NCI-H460 (cell line): Measurements from ENCODE around the gene ARMC2. TPM values are rescaled to one million over a fixed set of nuclear protein-coding genes. Genes with fewer than 3 reads are reported as not detected.
"Not testable (repeated sequence)": the region's sequence is repeated elsewhere in the genome, so short reads cannot be mapped to it uniquely, and the experiment has no call there.

Source experiments
- DNase-seq: peaks from one replicate; pipeline ENCODE4 v3.0.0-alpha.2; 2016; ENCODE audit warnings: low read depth; ENCODE audit errors: extremely low read depth
- total RNA-seq: library from RNA; depleted of rRNA; stranded (reverse); fragments of >200 nt; shearing (Covaris generic); gene quantifications from 2 replicates; pipeline ENCODE4 v1.2.3, GENCODE V29; 2014

The ARMC2 gene
- total RNA-seq, 1 experiment from 2014 or later = 1.6 TPM

- no peak for DNase-seq
Observed at GRCh38 chr6:108868647-108869046, 20.4 kb downstream of the ARMC2 start.

DNA sequence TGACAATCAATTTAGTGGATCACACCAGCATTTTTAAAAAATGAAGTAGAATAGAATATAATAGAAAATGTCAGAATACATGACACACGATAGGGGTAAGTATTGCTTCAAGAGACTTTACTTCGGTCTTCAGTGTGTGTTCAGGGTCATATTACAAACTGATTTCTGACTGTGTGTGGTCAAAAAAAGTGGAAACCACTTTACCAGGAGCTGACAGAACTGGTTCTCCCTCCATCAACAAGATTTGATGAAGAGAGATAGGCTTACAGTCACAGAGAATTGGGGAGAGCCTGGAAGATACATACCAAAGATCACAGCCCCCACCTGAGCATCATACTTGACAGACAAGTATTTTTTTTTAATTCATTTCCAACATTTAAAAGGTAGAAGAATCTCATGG lies 21.7 kb downstream of the ARMC2 start:
- no peak for DNase-seq

DNA sequence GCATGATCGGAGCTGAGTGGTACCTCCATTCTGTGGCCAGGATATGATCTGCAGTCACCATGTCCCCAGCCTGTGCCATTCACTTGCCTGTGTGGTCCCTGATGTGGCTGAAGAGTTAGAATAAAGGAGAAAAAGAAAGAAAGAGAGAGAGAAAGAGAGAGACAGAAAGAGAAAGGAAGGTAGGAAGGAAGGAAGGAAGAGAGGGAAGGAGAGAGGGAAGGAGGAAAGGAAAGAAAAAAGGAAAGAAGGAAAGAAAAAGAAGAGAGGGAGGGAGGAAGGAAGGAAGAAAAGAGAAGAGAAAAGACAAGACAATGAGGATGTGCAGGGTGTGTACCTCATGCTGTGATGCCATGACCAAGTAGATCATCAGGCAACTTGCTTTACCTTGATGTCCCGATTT lies 22.1 kb downstream of the ARMC2 start:
- no peak for DNase-seq

DNA sequence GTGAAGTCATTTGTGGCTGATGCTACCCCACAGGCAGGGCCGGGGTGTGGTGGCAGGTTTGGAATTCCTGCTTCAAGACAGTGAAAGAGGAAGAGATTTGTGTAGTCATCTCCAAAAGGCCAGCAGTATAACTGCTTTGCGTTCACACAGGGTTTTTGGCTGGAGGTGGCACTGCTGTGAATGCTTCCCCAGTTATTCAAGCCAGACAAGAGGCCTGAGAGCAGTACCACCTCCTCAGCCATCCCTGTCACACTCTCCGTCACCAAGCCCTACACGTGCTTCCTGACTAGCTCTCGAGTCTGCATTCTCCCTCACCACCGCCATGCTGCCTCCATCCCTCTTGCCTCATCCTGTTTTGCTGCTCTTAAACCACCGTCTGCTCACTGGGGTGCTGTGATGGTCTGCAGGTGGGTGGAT lies 23.9 kb downstream of the ARMC2 start:
- DNase-seq = no peak

DNA sequence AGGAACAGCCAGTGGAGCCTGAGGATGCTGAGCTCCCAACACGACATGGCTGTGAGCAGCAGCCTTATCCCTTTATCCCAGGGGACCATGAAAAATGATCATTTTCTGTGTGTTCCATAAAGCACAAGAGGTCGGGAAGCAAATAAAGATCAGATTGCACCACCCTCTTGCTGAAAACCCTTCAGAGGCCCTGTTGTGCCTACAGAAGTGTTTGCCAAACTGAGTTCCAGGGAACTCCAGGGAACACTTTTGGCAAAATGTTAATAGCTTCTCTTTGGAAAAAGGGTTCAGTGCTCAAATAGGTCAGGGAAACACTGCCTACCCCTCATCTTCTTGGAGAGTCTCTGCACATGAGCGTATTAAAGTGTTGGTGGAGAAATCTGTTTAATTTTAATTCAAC lies 24.4 kb downstream of the ARMC2 start:
- no peak for DNase-seq

- DNase-seq = no peak
Observed at GRCh38 chr6:108873251-108873650, 25.0 kb downstream of the ARMC2 start.

DNA sequence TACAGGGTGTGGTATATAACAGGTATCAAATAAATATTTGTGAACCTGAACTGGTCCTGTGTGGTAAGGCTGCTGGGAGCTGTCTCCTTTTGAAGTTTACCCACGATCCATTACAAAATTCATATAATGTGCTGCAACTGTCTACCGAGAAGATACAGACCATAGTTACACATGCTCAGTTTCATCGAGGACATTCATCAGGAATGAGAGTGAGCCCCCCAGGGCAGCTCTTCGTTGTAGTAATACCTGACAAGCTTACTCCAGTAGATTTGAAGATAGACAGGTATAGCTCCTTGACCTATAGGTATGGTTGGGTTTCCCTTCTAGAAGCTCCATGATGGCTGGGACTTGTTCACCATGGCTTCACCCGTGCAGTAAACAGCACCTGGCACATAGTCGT lies 25.7 kb downstream of the ARMC2 start:
- no peak for DNase-seq

DNA sequence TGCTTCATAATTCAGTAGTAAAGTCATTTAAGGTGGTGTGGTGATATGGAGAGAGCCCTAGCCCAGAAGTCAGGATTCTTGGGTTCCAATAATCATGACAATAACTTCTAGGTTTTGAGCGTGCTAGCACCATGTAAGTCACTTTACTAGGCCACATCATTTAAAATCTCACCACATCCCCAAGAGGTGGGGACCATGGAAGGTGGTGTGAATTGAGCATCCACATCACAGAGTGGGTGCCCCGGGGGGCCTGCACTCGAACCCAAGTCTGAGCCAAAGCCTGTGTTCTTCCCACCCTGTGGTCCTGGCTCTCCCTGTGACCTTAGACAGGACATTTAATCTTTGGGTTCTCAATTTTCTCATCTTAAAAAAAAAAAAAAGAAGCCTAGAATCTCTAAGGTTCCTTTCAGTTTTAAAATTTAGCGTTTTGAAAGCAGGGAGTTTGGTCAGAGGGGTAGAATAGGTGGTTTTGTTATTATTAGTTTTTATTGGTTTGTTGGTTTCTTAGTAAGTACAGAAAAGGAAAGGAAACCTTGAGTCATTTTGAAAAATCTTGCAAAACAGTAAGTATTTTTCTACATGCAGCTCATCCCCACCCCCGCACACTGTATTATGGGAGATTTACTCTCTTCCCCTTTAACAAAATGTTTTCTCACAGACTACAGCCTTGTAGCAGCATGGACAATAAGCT lies 26.4 kb downstream of the ARMC2 start:
- DNase-seq = no peak

DNA sequence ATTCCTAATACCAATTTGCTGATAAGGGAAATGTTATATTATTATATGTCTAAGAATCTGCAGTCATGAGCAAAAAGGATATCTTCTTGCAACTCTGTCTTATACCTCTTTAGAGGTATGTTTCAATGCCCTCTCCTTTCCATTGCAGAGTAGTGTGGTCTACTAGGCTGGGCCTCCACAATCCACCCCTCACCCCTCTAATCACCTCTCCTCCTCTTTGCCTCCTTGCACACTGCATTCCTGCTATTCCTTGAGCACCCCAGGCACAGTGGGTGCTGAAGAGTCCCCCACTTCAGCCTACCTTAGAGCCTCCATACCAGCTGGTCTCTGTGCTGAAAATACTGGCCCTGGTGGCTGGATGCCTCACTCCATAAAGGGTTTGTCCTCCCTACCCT lies 26.9 kb downstream of the ARMC2 start:
- no peak for DNase-seq

DNA sequence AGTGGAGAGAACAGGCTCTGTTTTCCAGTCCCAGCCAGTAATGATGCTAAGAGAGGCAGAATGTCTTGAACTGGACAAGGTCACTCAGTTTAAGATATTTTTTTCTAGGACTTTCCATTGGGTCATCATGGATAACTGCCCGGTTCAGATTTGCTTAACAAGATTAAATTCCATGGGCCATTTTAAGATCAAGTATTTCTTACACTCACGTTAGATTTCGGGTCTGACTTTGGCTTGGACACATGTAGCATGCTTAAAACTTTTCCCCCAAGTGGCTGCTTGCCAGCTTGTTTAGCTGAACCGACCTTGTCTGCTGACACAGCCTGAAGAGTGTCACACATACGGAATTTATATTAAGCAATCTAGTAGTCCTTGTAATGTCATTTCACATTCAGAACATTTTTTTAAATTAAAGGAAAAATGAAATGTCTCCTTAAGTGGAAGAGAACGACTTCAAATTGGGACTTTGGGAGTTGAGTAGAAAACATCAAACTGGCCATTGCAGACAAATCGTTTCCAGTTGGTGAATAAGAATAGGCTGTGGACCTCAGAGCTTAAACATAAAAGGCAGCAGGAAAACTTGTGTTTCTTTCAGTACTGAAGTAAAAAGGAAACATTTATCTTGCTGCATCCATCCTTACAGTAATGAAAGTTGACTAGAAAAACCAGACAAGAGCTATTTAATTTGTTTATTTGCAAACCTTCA lies 29.0 kb downstream of the ARMC2 start:
- no peak for DNase-seq

DNA sequence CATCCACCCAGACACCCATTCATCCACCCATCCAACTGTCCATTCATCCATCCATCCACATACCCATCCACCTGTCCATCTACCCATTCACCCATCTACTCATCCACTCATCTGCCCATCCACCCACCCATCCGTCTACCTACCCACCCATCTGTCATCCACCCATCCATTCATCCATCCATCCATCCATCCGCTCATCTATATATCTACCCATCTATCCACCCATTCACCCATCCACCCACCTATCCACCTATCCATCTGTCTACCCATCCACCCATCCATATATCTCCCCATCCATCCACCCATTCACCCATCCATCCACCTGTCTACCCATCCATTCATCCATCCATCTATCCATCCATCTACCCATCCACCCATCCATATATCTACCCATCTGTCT lies 30.7 kb downstream of the ARMC2 start:
- DNase-seq = no peak

DNA sequence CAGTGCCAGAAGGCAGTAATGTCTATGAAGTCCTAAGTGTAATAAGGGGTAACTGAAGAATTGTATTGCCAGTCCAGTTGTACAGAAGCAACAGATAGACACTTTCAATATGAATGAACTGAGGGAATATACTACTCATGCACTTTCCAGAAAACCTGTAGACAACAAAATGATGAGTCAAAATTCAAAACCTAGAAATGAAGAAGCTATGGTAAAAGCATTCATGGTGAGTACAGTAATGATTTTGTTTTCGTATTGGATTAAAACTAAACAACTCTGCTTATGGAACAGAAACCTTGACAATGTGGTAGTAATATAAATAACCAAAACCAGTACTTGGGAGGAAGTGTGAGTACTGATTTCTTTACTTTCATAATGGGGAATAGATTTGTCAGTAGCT lies 35.0 kb downstream of the ARMC2 start:
- DNase-seq = no peak

DNA sequence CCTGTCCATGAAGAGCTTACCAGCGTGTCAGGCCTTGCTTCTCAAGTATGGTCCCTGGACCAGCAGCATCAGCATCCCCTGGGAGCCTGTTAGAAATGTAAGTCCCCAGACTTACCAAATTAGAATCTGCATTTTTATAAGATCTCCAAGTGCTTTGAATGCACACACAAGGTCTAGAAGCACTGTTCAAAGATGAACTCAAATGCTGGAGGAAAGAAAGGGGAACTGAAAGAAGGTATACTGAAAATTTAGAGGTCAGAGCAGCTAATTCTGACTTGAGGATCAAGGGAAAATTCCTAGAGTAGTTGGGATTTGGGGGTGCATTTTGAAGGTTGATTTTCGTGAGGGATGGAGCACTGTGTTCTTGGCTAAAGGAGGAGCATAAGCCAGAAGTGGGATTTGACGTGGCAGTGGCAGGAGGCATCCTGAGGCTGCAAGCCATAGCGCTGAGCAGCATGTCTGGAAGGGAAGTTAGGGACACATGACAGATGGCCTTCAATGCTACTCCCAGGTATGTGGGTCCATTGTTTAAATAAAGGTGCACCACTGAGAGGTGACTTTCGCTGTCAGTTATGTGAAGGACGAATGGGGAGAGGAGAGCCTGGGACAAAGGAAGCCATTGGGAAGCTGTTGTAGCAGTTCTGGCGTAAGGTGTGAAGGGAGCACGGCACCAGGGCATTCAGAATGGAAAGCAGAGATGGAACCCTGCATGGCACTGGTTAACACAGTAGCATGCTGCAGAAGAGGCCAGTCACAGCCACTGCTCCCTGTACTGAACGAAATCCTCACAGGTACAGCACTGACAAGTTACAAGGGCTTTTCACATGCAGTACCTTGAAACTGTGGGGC lies 36.2 kb downstream of the ARMC2 start:
- no peak for DNase-seq

DNA sequence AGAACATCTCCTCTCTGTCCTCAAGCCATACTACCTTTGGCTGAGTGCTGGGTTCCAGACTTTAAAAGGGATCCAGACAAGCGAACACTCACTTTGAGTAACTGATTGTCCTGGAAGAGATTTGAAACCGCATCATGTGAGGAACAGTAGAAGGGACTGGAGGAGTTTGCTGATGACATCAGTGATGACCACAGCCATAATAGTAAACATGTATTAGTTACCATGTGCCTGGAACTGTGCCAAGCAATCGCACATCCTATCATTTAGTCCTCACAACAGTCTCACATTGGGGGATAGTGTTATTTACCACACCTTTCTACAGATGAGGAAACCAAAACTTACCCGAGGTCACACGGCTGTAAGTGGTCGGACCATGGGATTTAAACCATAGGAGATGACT lies 39.8 kb downstream of the ARMC2 start:
- no peak for DNase-seq

- no peak for DNase-seq
Observed at GRCh38 chr6:108888745-108889144, 40.5 kb downstream of the ARMC2 start.

DNA sequence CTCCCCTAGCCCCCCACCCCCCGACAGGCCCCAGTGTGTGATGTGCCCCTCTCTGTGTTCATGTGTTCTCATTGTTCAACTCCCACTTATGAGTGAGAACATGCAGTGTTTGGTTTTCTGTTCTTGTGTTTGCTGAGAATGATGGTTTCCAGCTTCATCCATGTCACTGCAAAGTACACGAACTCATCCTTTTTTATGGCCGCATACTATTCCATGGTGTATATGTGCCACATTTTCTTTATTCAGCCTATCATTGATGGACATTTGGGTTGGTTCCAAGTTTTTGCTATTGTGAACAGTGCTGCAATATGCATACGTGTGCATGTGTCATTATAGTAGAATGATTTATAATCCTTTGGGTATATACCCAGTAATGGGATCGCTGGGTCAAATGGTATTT lies 42.7 kb downstream of the ARMC2 start:
- not testable (repeated sequence) for DNase-seq

DNA sequence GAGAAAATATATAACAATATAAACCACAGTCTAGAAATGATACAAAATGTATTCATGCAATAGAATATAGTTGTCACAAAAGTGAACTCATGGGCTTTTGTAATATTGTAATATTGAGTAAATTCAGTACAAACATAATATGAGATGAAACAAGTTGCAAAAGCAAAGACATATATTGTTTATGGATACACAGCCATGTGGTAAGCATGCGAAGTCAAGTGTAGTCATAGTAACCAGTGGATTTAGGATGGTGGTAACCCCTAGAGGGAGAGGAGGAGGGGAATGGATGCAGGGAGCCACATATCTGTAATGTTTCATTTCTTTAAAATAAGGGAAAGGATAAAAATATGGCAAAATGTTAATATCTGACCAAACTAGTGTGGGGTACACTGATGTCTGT lies 47.3 kb downstream of the ARMC2 start:
- DNase-seq = no peak

- DNase-seq = peak; percentile 27
Observed at GRCh38 chr6:108896111-108896661, 48.0 kb downstream of the ARMC2 start.

DNA sequence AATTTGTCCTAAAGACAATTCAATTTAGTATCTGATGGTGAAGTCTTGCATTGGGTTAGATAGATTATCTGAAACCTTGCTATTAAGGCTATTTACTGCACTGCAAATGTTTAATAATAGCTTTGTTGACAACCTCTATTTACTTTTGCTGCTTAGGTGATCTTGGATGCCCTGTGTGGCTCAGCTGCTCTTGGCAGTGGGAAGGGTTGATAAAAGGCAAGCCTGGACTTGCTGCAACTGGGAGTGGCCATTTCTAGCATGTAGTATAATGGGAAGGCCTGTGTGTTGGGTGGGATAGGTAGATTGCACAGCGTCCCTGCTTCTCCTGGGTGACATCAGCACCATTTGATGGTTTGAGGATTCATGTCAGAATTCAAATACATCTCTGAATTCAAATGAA lies 49.1 kb downstream of the ARMC2 start:
- DNase-seq = no peak

GRCh38 chr6:108902382-108902792 lies 54.2 kb downstream of the ARMC2 start:
- DNase-seq = no peak

GRCh38 chr6:108903796-108904195 lies 55.6 kb downstream of the ARMC2 start:
- DNase-seq = no peak
